ENCODE measurements around the gene WIZ.
A peak's percentile ranks its signal among the peaks of the same experiment; 100 is the strongest.
"Not testable (repeated sequence)": the region's sequence is repeated elsewhere in the genome, so short reads cannot be mapped to it uniquely, and the experiment has no call there.

Gene WIZ

DNA sequence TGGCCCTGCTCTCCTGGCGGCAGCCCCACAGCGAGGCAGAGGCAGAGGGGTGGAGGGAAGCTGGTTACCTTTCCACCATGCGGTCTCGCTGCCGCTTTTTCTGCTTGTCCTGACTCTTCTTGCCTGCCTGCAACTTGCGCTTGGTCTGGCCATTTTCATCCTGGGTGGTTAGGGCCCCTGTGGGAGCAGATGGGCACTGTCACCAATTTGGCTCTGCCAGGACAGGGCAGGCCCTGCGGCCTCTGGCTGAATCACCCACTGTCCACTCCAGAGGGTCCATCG is 50.6 kb downstream of the WIZ start:
- 99% methylated on average over 8 of the region's 8 CpGs for WGBS (ENCODE audit: insufficient coverage)
- Histone ChIP-seq H3K4me3 (ENCODE audit: control insufficient read depth in 1 of 7, extremely low read depth in 1 of 7, insufficient read depth in 4 of 7, low read depth in 2 of 7, low read length in 6 of 7) (no peak overlapping the region), H3K4me1 (ENCODE audit: control extremely low read depth in 1 of 4, control insufficient read depth in 4 of 4, insufficient read depth in 4 of 4, low read length in 3 of 4) (no peaks in the 10 kb centered on the region), H3K27ac (ENCODE audit: insufficient read depth in 1 of 2, low read depth in 1 of 2, low read length in 2 of 2, poor library complexity in 1 of 2, severe bottlenecking in 2 of 2) (no peak overlapping the region), H3K36me3 (ENCODE audit: control insufficient read depth in 4 of 4, insufficient read depth in 4 of 4, low read length in 3 of 4) (peaks cover 14 to 93% (median 73%) of the 10 kb centered on the region in 4 experiments), H3K9me3 (ENCODE audit: control extremely low read depth in 1 of 5, control insufficient read depth in 4 of 5, insufficient read depth in 2 of 5, low read depth in 1 of 5, low read length in 4 of 5) (no peaks in the 10 kb centered on the region), H3K27me3 (replicated peaks in 2 of 5; ENCODE audit: control insufficient read depth in 4 of 5, insufficient read depth in 5 of 5, low read length in 4 of 5) (no peaks in the 10 kb centered on the region)
- ChIA-PET POLR2A (no interaction called here), CTCF (no interaction called here)
- DNase-seq, result no peak

DNA sequence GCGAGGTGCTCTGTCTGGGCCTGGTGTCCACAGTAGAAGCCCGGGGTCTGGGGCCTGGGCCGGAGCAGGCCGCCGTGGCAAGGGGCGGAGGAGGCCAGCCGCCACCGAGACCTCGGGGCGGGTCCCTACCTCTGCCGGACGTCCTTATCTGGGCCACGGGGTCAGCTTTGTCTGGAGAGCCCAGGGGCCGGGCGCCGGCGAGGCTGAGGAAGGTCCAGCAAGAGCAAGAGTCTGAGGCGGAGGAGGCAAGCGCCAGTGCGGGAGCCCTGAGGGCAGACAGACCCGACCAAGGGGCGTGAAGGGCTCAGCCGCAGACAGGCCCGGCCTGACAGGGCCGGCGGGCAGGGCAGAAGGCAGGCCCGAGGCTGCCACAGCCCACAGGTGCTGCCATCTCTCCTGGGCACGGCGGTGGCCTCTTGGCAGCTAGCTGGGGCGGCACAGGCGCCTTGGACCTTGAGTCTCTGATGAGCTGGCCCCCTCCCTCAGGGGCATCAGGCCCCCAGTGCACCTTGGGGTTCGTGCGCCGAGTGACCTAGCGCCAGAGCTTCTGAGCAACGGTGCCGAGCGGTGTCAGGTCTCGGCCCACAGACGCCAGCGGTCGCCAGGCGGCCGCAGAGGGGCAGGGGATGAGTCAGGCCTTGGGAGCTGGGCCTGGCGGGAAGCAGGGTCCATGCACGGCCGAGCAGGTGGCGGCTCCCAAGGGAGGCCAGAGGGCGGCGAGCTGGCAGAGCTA is 51.1 kb downstream of the WIZ start:
- CTCF ChIA-PET, result no interaction called here
- H3K4me1 ChIP-seq (ENCODE audit: control extremely low read depth in 1 of 4, control insufficient read depth in 4 of 4, insufficient read depth in 4 of 4, low read length in 3 of 4), result no peaks in the 10 kb centered on the region
- peaks cover 16 to 93% (median 71%) of the 10 kb centered on the region in 4 experiments for H3K36me3 ChIP-seq (ENCODE audit: control insufficient read depth in 4 of 4, insufficient read depth in 4 of 4, low read length in 3 of 4)
- POLR2A ChIA-PET, result no interaction called here
- no peaks in the 10 kb centered on the region for H3K27me3 ChIP-seq (replicated peaks in 2 of 5; ENCODE audit: control insufficient read depth in 4 of 5, insufficient read depth in 5 of 5, low read length in 4 of 5)
- no peak overlapping the region for H3K27ac ChIP-seq (ENCODE audit: insufficient read depth in 1 of 2, low read depth in 1 of 2, low read length in 2 of 2, poor library complexity in 1 of 2, severe bottlenecking in 2 of 2)
- DNase-seq, result no peak
- 96% methylated on average over 50 of the region's 50 CpGs for WGBS (ENCODE audit: insufficient coverage)
- no peaks in the 10 kb centered on the region for H3K9me3 ChIP-seq (ENCODE audit: control extremely low read depth in 1 of 5, control insufficient read depth in 4 of 5, insufficient read depth in 2 of 5, low read depth in 1 of 5, low read length in 4 of 5)
- H3K4me3 ChIP-seq (ENCODE audit: control insufficient read depth in 1 of 7, extremely low read depth in 1 of 7, insufficient read depth in 4 of 7, low read depth in 2 of 7, low read length in 6 of 7), result no peak overlapping the region

DNA sequence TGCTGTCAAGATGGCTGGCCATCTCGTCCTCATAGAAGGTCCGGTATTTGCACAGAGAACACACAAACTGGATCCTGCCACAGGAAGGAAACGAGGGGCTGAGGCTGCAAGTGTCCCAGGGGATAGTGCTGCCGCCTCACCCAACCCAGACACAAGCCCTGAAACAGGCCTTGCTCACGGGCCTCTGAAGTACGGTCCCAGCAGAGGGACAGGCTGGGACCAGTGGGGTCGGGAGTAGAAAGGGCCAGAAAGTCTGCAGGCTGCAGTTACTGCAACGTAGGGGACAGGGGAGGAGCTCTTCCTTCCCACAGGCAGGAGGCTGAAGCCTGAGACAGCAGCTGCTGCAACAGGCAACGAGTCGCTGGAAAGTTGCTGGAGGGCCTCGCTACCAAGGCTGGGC is 52.0 kb downstream of the WIZ start:
- ChIA-PET POLR2A (no interaction called here), CTCF (no interaction called here)
- no peak overlapping the region for H3K4me3 ChIP-seq (ENCODE audit: control insufficient read depth in 1 of 7, extremely low read depth in 1 of 7, insufficient read depth in 4 of 7, low read depth in 2 of 7, low read length in 6 of 7)
- no peak overlapping the region for H3K27ac ChIP-seq (ENCODE audit: insufficient read depth in 1 of 2, low read depth in 1 of 2, low read length in 2 of 2, poor library complexity in 1 of 2, severe bottlenecking in 2 of 2)
- peaks cover 0 to 2% (median 0%) of the 10 kb centered on the region in 4 experiments for H3K4me1 ChIP-seq (ENCODE audit: control extremely low read depth in 1 of 4, control insufficient read depth in 4 of 4, insufficient read depth in 4 of 4, low read length in 3 of 4)
- peaks cover 16 to 90% (median 62%) of the 10 kb centered on the region in 4 experiments for H3K36me3 ChIP-seq (ENCODE audit: control insufficient read depth in 4 of 4, insufficient read depth in 4 of 4, low read length in 3 of 4)
- no peak for DNase-seq
- no peaks in the 10 kb centered on the region for H3K27me3 ChIP-seq (replicated peaks in 2 of 5; ENCODE audit: control insufficient read depth in 4 of 5, insufficient read depth in 5 of 5, low read length in 4 of 5)
- no peaks in the 10 kb centered on the region for H3K9me3 ChIP-seq (ENCODE audit: control extremely low read depth in 1 of 5, control insufficient read depth in 4 of 5, insufficient read depth in 2 of 5, low read depth in 1 of 5, low read length in 4 of 5)
- 90% methylated on average over 9 of the region's 11 CpGs for WGBS (ENCODE audit: insufficient coverage)

DNA sequence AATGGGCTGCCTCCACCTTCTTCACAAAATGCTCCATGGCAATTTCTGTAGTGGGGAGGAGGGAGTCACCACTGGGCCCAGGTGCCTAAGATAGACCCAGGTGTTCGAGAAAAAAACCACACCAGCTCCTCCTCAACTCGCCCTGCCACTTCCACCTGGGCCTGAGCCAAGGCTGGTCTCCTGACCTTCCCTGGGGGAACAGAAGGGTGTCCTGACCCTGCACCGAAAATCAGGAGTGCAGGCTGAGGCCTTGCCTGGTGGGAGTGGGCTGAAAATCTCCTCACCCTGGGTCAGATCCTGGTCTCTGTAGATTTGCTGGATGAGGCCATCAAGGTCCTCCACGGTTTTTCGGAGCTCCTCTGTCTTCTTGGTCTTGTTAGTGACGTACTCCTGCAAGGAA is 52.5 kb downstream of the WIZ start:
- DNase-seq, result no peak
- ChIA-PET CTCF (no interaction called here), POLR2A (no interaction called here)
- Histone ChIP-seq H3K4me3 (ENCODE audit: control insufficient read depth in 1 of 7, extremely low read depth in 1 of 7, insufficient read depth in 4 of 7, low read depth in 2 of 7, low read length in 6 of 7) (no peak overlapping the region), H3K27me3 (replicated peaks in 2 of 5; ENCODE audit: control insufficient read depth in 4 of 5, insufficient read depth in 5 of 5, low read length in 4 of 5) (no peaks in the 10 kb centered on the region), H3K4me1 (ENCODE audit: control extremely low read depth in 1 of 4, control insufficient read depth in 4 of 4, insufficient read depth in 4 of 4, low read length in 3 of 4) (peaks cover 0 to 2% (median 0%) of the 10 kb centered on the region in 4 experiments), H3K9me3 (ENCODE audit: control extremely low read depth in 1 of 5, control insufficient read depth in 4 of 5, insufficient read depth in 2 of 5, low read depth in 1 of 5, low read length in 4 of 5) (no peaks in the 10 kb centered on the region), H3K27ac (ENCODE audit: insufficient read depth in 1 of 2, low read depth in 1 of 2, low read length in 2 of 2, poor library complexity in 1 of 2, severe bottlenecking in 2 of 2) (no peak overlapping the region), H3K36me3 (ENCODE audit: control insufficient read depth in 4 of 4, insufficient read depth in 4 of 4, low read length in 3 of 4) (peaks cover 16 to 88% (median 57%) of the 10 kb centered on the region in 4 experiments)
- 96% methylated on average over 5 of the region's 6 CpGs for WGBS (ENCODE audit: insufficient coverage)

DNA sequence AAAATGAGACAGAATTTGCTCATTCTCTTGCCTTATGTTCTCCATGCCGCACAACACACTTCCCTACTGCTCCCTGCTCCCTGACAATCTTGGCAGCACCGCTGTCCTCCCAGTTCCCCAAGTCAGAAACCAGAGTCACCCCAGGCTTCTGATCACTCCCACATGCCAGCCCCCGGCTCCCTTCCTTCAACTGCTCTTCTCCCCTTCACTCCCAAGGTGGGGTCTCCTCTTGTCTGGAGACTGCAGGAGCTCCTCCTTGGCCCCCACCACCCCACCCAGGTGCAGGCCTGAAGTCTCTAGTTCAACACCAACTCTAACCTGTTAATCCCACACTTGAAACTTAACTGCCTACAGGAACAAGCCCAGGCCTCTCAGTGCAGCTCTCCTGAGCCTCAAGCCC is 53.3 kb downstream of the WIZ start:
- Histone ChIP-seq H3K27me3 (replicated peaks in 2 of 5; ENCODE audit: control insufficient read depth in 4 of 5, insufficient read depth in 5 of 5, low read length in 4 of 5) (no peaks in the 10 kb centered on the region), H3K4me3 (ENCODE audit: control insufficient read depth in 1 of 7, extremely low read depth in 1 of 7, insufficient read depth in 4 of 7, low read depth in 2 of 7, low read length in 6 of 7) (no peak overlapping the region), H3K36me3 (ENCODE audit: control insufficient read depth in 4 of 4, insufficient read depth in 4 of 4, low read length in 3 of 4) (peaks cover 14 to 88% (median 55%) of the 10 kb centered on the region in 4 experiments), H3K27ac (ENCODE audit: insufficient read depth in 1 of 2, low read depth in 1 of 2, low read length in 2 of 2, poor library complexity in 1 of 2, severe bottlenecking in 2 of 2) (peak overlapping the region in 1 of 2 experiments; percentile 43), H3K4me1 (ENCODE audit: control extremely low read depth in 1 of 4, control insufficient read depth in 4 of 4, insufficient read depth in 4 of 4, low read length in 3 of 4) (peaks cover 0 to 2% (median 0%) of the 10 kb centered on the region in 4 experiments), H3K9me3 (ENCODE audit: control extremely low read depth in 1 of 5, control insufficient read depth in 4 of 5, insufficient read depth in 2 of 5, low read depth in 1 of 5, low read length in 4 of 5) (no peaks in the 10 kb centered on the region)
- WGBS (ENCODE audit: insufficient coverage), result 96% methylated on average over 3 of the region's 3 CpGs
- CTCF ChIA-PET, result no interaction called here
- DNase-seq, result no peak
- POLR2A ChIA-PET, result no interaction called here

DNA sequence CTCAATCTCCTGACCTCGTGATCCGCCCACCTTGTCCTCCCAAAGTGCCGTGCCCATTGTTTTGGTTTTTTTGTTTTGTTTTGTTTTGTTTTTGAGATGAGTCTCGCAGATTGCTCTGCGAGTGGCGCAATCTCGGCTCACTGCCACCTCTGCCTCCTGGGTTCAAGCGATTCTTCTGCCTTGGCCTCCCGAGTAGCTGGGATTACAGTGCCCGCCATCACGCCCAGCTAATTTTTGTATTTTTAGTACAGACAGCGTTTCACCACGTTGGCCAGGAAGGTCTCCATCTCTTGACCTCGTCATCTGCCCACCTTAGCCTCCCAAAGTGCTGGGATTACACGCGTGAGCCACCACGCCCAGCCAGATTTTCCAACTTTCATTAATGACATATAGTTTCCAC is 54.5 kb downstream of the WIZ start:
- peaks cover 19 to 82% (median 48%) of the 10 kb centered on the region in 4 experiments for H3K36me3 ChIP-seq (ENCODE audit: control insufficient read depth in 4 of 4, insufficient read depth in 4 of 4, low read length in 3 of 4)
- H3K4me1 ChIP-seq (ENCODE audit: control extremely low read depth in 1 of 4, control insufficient read depth in 4 of 4, insufficient read depth in 4 of 4, low read length in 3 of 4); H3K27me3 ChIP-seq (replicated peaks in 2 of 5; ENCODE audit: control insufficient read depth in 4 of 5, insufficient read depth in 5 of 5, low read length in 4 of 5); H3K9me3 ChIP-seq (ENCODE audit: control extremely low read depth in 1 of 5, control insufficient read depth in 4 of 5, insufficient read depth in 2 of 5, low read depth in 1 of 5, low read length in 4 of 5); DNase-seq; POLR2A ChIA-PET; H3K27ac ChIP-seq (ENCODE audit: insufficient read depth in 1 of 2, low read depth in 1 of 2, low read length in 2 of 2, poor library complexity in 1 of 2, severe bottlenecking in 2 of 2); H3K4me3 ChIP-seq (ENCODE audit: control insufficient read depth in 1 of 7, extremely low read depth in 1 of 7, insufficient read depth in 4 of 7, low read depth in 2 of 7, low read length in 6 of 7): not testable (repeated sequence)
- WGBS (ENCODE audit: insufficient coverage), result 97% methylated on average over 13 of the region's 17 CpGs
- CTCF ChIA-PET, result interaction anchor here (1.3 kb wide), 1 partner anchor 24 kb away, joined by 3 read pairs; the partner anchor contains the start of gene AKAP8L

DNA sequence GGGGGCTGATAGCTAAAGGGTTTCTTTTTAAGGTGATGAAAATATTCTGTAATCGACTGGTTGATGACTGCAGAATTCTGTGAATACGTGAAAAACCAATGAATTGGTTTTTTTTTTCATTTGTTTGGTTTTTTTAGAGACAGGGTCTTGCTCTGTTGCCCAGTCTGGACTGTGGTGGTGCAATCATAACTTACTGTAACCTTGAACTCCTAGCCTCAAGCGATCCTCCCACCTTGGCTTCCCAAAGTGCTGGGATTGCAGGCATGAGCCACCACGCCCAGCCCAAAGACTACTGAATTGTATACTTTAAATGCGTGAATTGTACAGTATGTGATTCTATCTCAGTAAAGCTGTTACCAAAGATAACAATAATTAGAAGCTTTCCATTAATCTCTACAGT is 55.3 kb downstream of the WIZ start:
- Histone ChIP-seq H3K4me1 (ENCODE audit: control extremely low read depth in 1 of 4, control insufficient read depth in 4 of 4, insufficient read depth in 4 of 4, low read length in 3 of 4) (peaks cover 0 to 2% (median 0%) of the 10 kb centered on the region in 4 experiments), H3K36me3 (ENCODE audit: control insufficient read depth in 4 of 4, insufficient read depth in 4 of 4, low read length in 3 of 4) (peaks cover 19 to 76% (median 45%) of the 10 kb centered on the region in 4 experiments), H3K4me3 (ENCODE audit: control insufficient read depth in 1 of 7, extremely low read depth in 1 of 7, insufficient read depth in 4 of 7, low read depth in 2 of 7, low read length in 6 of 7) (no peak overlapping the region), H3K27me3 (replicated peaks in 2 of 5; ENCODE audit: control insufficient read depth in 4 of 5, insufficient read depth in 5 of 5, low read length in 4 of 5) (no peaks in the 10 kb centered on the region), H3K27ac (ENCODE audit: insufficient read depth in 1 of 2, low read depth in 1 of 2, low read length in 2 of 2, poor library complexity in 1 of 2, severe bottlenecking in 2 of 2) (no peak overlapping the region), H3K9me3 (ENCODE audit: control extremely low read depth in 1 of 5, control insufficient read depth in 4 of 5, insufficient read depth in 2 of 5, low read depth in 1 of 5, low read length in 4 of 5) (no peaks in the 10 kb centered on the region)
- DNase-seq, result no peak
- CTCF ChIA-PET, result interaction anchor here (0.6 to 1.3 kb wide), 2 partner anchors 25 to 514 kb away, joined by 3 read pairs; partner anchors contain the start of gene AKAP8L
- POLR2A ChIA-PET, result interaction anchor here (0.6 kb wide), 1 partner anchor 12 kb away, joined by 3 read pairs; no protein-coding TSS in a partner anchor
- WGBS (ENCODE audit: insufficient coverage), result no CpG with 5 or more reads among the region's 5 CpGs

All from common myeloid progenitor, CD34-positive (primary cell).